Dedifferentiated amniotic fluid mesenchymal stem cell (primary cell): ENCODE results near the gene KCNH8.
"Not testable (repeated sequence)": the region's sequence is repeated elsewhere in the genome, so short reads cannot be mapped to it uniquely, and the experiment has no call there.

Source experiments
- DNase-seq: peaks from one replicate; pipeline ENCODE4 v3.0.0-alpha.2; 2016; ENCODE audit errors: extremely low spot score

Gene KCNH8

DNA sequence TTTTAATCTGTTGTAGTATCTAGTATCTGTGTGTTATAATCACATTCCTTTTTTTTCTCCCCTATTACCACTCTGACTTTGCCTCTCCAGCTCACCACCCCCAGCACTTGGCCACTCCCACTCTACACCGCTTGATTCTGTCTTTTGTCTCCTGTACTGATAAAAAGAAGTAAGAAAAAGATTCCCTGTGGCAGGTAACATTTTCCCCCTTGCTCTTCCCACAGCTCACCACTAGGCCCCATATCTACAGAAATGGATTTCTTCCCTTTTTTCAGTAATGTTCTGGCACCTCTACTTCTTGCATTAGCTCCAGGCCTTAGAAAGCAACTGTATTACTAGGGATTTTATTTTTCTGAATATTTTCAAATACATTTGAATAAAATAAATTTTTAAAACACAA is 25.6 kb downstream of the KCNH8 start:
- no peak for DNase-seq

- no peak for DNase-seq
These were observed 35.3 kb downstream of the KCNH8 start for GRCh38 chr3:19183584-19183983.

DNA sequence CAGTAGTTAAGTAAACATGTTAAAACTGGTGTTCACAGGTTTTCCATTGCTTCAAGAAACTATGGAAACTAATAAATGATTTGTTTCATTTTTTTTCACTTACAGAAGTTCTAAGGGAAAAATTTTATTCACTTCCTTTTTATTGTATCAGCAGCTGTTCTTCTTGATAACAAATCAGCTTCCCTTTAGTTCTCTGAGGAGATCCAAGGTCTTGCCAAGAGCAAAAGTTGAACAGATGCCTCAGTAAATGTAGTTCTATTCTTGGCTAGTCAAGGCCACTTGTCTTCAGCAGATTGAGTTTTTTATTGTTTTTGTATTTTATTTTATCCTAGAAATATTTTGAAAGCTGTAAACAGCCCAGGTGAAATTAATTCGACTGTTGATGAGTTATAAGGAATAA is 41.8 kb downstream of the KCNH8 start:
- no peak for DNase-seq

GRCh38 chr3:19190602-19191001 is 42.3 kb downstream of the KCNH8 start:
- DNase-seq = no peak

- no peak for DNase-seq
These were observed 50.8 kb downstream of the KCNH8 start for GRCh38 chr3:19199131-19199530.

DNA sequence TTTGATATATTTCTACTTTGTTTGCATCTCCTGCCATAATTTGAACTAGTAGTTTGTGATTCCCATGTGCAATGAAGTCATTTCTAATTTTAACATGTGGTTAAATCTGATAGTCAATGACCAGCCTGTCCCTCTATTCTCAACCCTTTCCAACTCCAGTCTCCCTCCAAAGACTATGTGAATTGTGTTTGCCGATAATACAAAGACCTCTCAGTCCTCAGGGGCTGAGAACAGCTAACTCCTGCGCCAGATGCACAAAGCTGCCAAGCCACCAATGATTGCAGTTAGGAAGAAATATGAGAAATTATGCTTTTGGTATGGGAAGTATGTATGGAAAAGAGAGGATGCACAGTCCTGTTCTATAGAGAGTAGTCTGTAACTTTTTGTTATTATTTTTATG is 54.0 kb downstream of the KCNH8 start:
- DNase-seq = no peak

DNA sequence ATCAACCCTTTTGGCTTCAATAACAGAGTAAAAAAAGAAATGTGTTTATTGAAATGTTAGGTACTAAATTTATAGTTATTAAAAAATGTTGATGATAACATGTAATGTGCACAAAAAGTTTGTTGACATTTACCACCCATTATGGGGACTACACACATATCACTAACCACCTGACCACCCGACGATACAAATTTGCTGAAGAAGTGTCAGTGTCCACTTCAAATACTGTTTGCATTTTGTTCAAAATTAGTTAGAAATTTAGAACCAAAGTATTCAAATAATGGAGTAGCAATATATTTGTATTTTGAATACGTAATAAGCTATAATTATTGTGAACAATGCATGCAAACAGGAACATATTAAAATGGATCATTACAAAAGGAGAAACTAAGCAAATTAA is 54.4 kb downstream of the KCNH8 start:
- no peak for DNase-seq

DNA sequence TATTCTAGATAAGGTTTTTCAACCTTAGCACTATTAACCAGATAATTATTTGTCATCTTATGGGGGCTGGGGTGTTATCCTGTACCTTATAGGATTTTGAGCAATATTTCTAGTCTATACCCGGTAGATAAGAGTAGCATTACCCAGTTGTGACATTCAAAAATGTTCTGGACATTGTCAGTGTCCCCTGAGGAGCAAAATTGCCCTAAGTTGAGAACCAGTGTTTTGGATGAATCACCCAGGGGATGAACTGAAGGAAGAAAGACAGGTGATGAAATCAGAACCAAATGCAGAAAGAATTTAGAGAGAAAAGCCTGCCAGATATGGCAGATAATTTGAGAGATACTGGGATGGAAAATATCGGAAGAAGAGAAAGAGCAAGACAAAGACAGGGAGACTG is 58.2 kb downstream of the KCNH8 start:
- DNase-seq = no peak

- no peak for DNase-seq
These were observed 65.4 kb downstream of the KCNH8 start for GRCh38 chr3:19213603-19214220.

DNA sequence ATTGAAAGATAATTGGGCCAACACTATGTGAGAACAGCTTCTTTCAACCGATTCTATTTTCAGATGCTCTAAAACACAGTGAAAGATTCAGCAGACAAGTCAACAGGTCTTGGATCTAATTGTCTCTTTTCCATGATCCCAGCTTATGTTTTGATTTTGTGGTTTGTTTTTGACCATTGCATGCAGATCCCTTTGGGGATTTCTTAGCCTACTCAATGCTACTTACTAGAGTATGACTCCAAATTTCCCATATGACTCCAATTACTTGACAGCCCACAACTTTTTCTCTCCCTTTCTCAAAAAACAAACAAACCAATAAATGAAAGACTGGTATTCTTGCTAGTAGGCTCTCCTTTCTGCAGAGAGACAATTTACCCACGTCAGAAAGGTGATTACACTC is 67.1 kb downstream of the KCNH8 start:
- DNase-seq = no peak

DNA sequence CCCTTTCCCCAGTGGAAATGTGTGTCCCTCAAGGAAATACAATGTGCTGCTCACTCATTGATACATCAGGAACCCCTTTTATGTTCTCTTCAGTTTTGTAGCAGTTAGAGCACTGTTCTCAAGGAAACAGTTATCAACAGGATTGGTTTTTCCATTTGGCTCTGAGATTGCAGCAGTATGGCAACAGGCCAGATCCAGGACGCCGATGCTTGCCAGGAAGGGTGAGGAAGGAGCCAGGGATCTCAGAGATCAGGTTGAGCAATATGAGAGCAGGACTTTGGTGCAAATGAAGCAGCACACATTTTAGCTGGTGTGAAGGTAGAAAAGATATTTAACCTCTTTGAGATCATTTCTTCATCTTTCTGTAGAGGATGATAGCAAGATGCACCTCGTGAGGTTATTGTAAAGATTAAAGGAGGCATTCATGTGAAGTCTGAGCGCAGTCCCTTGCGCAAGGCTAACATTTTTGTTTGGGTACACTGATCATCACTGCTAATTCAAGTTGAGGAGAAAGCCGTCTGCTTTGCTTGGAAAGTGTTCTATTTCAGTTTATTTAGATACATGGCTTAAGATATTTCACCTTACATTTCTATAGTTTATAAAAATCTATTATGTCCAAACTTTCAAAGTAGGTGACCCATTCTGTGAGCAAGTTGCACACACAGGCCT is 68.5 kb downstream of the KCNH8 start:
- no peak for DNase-seq

DNA sequence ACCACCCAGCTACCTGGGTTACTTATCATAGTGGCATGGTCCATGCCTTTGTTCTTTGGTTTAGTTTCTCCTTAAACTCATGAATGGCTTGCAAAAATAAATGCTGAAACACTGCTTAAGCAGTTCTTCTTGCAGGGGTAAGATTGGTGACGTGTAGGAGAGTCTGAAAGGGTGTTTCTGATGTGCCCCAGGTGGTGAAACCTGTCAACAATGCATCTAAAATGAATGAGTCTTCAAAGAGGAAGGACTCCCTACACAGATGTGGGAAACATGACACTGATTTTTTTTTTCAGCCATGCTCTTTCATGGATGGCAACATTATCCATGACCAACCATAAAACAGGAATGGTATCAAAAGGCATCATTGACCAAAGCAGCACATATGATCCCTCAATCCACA is 72.0 kb downstream of the KCNH8 start:
- DNase-seq = no peak

- DNase-seq = no peak
These were observed 72.8 kb downstream of the KCNH8 start for GRCh38 chr3:19221081-19221480.

DNA sequence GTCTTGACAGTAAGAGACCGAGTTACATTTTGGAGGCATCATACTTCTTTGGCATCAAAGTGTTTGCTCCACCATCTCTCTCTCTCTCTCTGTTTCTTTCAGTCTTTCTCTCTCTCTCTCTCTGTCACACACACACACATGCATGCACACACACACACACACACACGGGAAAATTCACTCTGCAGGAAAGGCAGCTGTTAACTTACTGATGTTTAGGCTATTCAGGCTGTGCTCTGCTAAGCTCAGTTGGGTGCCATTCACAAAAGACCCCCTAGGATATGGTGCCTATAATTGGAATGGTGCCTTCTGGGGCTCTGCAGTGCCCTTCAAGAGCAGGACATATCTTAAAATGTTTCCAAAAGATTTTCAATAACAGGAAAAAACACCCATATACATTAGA is 78.2 kb downstream of the KCNH8 start:
- no peak for DNase-seq

GRCh38 chr3:19228167-19228566 is 79.9 kb downstream of the KCNH8 start:
- DNase-seq = no peak

DNA sequence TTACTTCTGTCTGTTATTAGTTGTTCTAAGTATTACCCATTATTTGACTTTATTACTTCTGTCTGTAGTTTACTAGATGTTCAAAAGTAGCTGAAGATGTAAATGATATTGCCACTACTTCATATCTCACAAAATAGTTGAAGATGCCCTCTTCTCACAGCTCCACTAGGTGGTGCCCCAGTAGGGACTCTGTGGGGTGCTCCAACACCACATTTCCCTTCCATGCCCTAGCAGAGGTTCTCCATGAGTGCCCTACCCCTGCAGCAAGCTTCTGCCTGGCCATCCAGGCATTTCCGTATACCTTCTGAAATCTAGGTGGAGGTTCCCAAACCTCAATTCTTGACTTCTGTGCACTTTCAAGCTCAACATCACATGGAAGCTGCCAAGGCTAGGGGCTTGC is 80.8 kb downstream of the KCNH8 start:
- no peak for DNase-seq

DNA sequence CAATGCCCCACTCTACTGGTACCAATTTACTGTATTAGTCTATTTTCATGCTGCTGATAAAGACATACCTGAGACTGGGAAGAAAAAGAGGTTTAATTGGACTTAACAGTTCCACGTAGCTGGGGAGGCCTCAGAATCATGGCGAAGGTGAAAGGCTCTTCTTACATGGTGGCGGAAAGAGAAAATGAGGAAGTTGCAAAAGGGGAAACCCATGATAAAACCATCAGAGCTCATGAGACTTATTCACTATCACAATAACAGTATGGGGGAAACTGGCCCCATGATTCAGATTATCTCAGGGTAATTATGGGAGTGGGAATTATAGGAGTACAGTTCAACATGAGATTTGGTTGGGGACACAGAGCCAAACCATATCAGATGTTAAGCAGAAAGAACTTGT is 81.6 kb downstream of the KCNH8 start:
- DNase-seq = not testable (repeated sequence)

- no peak for DNase-seq
These were observed 83.6 kb downstream of the KCNH8 start for GRCh38 chr3:19231792-19232461.

- no peak for DNase-seq
These were observed 84.3 kb downstream of the KCNH8 start for GRCh38 chr3:19232566-19232965.

GRCh38 chr3:19233882-19234784 is 85.8 kb downstream of the KCNH8 start:
- not testable (repeated sequence) for DNase-seq

GRCh38 chr3:19248143-19248542 is 99.8 kb downstream of the KCNH8 start:
- DNase-seq = no peak

DNA sequence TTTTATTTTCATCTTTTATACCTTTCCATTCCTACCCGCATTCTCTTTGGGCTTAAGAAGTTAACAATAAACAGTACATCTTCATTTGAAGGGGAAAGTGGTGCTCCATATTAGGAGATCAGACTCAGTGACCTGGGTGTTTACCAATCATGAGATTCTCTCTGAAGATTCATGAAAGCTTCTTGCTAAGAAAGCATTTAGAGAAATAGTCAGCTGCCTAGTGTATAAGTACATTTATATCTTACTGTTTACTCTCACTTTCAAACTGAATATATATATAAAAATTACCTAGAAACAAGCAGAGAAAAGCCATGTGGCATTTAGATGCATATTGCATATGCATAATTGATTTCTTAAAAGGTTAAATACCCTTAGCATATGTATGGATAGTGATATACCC is 100.5 kb downstream of the KCNH8 start:
- no peak for DNase-seq
